KOPT-K1 (cell line): ENCODE measurements around the gene KLHL6.
A peak's percentile ranks its signal among the peaks of the same experiment; 100 is the strongest.

ENCODE experiments used
- H3K27ac ChIP-seq: fragments of 200-600 bp; sonication (generic); 2 replicates; pipeline ENCODE4 v1.5.1; 2016; ENCODE audit warnings: antibody characterized with exemption, mild to moderate bottlenecking, low read depth, low read length; ENCODE audit not compliant: poor library complexity, severe bottlenecking
- H3K36me3 ChIP-seq: fragments of 200-600 bp; sonication (generic); 2 replicates; pipeline ENCODE4 v1.5.1; 2017; ENCODE audit warnings: antibody characterized with exemption, mild to moderate bottlenecking, low read length, moderate library complexity; ENCODE audit not compliant: insufficient read depth
- H3K9me3 ChIP-seq: fragments of 200-600 bp; sonication (generic); 2 replicates; pipeline ENCODE4 v1.5.1; 2017; ENCODE audit warnings: antibody characterized with exemption, low read length, mild to moderate bottlenecking; ENCODE audit not compliant: insufficient read depth, poor library complexity, severe bottlenecking

KLHL6 gene

GRCh38 chr3:183548262-183548769 lies 7.2 kb downstream of the KLHL6 start:
- Histone ChIP-seq H3K9me3 (no peaks in the 10 kb centered on the region), H3K27ac (no peak overlapping the region), H3K36me3 (0 out of 2 replicates have a peak, but pooled peaks cover 11% of the 10 kb centered on the region)

GRCh38 chr3:183546625-183547024 lies 8.9 kb downstream of the KLHL6 start:
- Histone ChIP-seq H3K9me3 (no peaks in the 10 kb centered on the region), H3K27ac (no peak overlapping the region), H3K36me3 (0 out of 2 replicates have a peak, but pooled peaks cover 11% of the 10 kb centered on the region)

GRCh38 chr3:183545708-183546107 lies 9.8 kb downstream of the KLHL6 start:
- no peaks in the 10 kb centered on the region for H3K9me3 ChIP-seq
- 0 out of 2 replicates have a peak, but pooled peaks cover 11% of the 10 kb centered on the region for H3K36me3 ChIP-seq
- no peak overlapping the region for H3K27ac ChIP-seq

- H3K9me3 ChIP-seq, result no peaks in the 10 kb centered on the region
- no peak overlapping the region for H3K27ac ChIP-seq
- 0 out of 2 replicates have a peak, but pooled peaks cover 11% of the 10 kb centered on the region for H3K36me3 ChIP-seq
Observed at GRCh38 chr3:183542355-183542754, 13.2 kb downstream of the KLHL6 start.

GRCh38 chr3:183541738-183542137 lies 13.8 kb downstream of the KLHL6 start:
- Histone ChIP-seq H3K27ac (peak overlapping the region; percentile 25), H3K36me3 (0 out of 2 replicates have a peak, but pooled peaks cover 11% of the 10 kb centered on the region), H3K9me3 (no peaks in the 10 kb centered on the region)

- Histone ChIP-seq H3K36me3 (0 out of 2 replicates have a peak, but pooled peaks cover 11% of the 10 kb centered on the region), H3K27ac (peak overlapping the region; percentile 25)
Observed at GRCh38 chr3:183541235-183541655, 14.3 kb downstream of the KLHL6 start.

GRCh38 chr3:183540501-183541234 lies 14.8 kb downstream of the KLHL6 start:
- H3K36me3 ChIP-seq, result 0 out of 2 replicates have a peak, but pooled peaks cover 6% of the 10 kb centered on the region
- H3K27ac ChIP-seq, result no peak overlapping the region

More at GRCh38 chr3:183541235-183541655, 14.3 kb downstream of the KLHL6 start:
- no peaks in the 10 kb centered on the region for H3K9me3 ChIP-seq

GRCh38 chr3:183539811-183540210 lies 15.7 kb downstream of the KLHL6 start:
- no peak overlapping the region for H3K27ac ChIP-seq
- H3K9me3 ChIP-seq, result no peaks in the 10 kb centered on the region
- no peaks in the 10 kb centered on the region for H3K36me3 ChIP-seq

More at GRCh38 chr3:183540501-183541234, 14.8 kb downstream of the KLHL6 start:
- no peaks in the 10 kb centered on the region for H3K9me3 ChIP-seq

- Histone ChIP-seq H3K9me3 (no peaks in the 10 kb centered on the region), H3K27ac (no peak overlapping the region), H3K36me3 (no peaks in the 10 kb centered on the region)
Observed at GRCh38 chr3:183538486-183538885, 17.0 kb downstream of the KLHL6 start.

- Histone ChIP-seq H3K9me3 (no peaks in the 10 kb centered on the region), H3K36me3 (no peaks in the 10 kb centered on the region), H3K27ac (no peak overlapping the region)
Observed at GRCh38 chr3:183537295-183537730, 18.2 kb downstream of the KLHL6 start.

GRCh38 chr3:183536238-183536880 lies 19.1 kb downstream of the KLHL6 start:
- no peak overlapping the region for H3K27ac ChIP-seq
- H3K36me3 ChIP-seq, result no peaks in the 10 kb centered on the region
- H3K9me3 ChIP-seq, result no peaks in the 10 kb centered on the region

- Histone ChIP-seq H3K36me3 (no peaks in the 10 kb centered on the region), H3K9me3 (no peaks in the 10 kb centered on the region), H3K27ac (no peak overlapping the region)
Observed at GRCh38 chr3:183534249-183534648, 21.3 kb downstream of the KLHL6 start.

- H3K9me3 ChIP-seq, result no peaks in the 10 kb centered on the region
- H3K36me3 ChIP-seq, result no peaks in the 10 kb centered on the region
- no peak overlapping the region for H3K27ac ChIP-seq
Observed at GRCh38 chr3:183533412-183534132, 21.9 kb downstream of the KLHL6 start.

GRCh38 chr3:183532620-183533411 lies 22.7 kb downstream of the KLHL6 start:
- Histone ChIP-seq H3K27ac (no peak overlapping the region), H3K36me3 (peaks cover 3% of the 10 kb centered on the region; the same call in 1 of the 2 replicates), H3K9me3 (no peaks in the 10 kb centered on the region)
